SK-N-SH treated with all-trans-retinoic acid at 6 μM for 48 hours (cell line): Measurements from ENCODE around the gene PGC.

Experiments
- ATAC-seq: fragments of 200-7000 bp; cut with Tn5 transposase; 3 replicates; pipeline ENCODE4 v1.9.1; 2020; ENCODE audit warnings: mild to moderate bottlenecking, moderate library complexity
- ARNTL ChIP-seq: fragments of 450-650 bp; formaldehyde crosslinking; IDR thresholded peaks from 2 replicates; pipeline ENCODE4 v1.5.0; 2020; ENCODE audit warnings: low read depth, mild to moderate bottlenecking, moderate library complexity, borderline replicate concordance
- BACH2 ChIP-seq: fragments of 250-450 bp; sonication (Bioruptor Pico); IDR thresholded peaks from 2 replicates; pipeline ENCODE4 v1.9.0; 2021; ENCODE audit warnings: mild to moderate bottlenecking, borderline replicate concordance
- CSDC2 ChIP-seq: fragments of 250-450 bp; sonication (Bioruptor Pico); IDR thresholded peaks from 2 replicates; pipeline ENCODE4 v1.5.0; 2020; ENCODE audit warnings: mild to moderate bottlenecking, moderate library complexity
- ESRRG ChIP-seq: fragments of 250-450 bp; sonication (Bioruptor Pico); IDR thresholded peaks from 2 replicates; pipeline ENCODE4 v1.6.1; 2021; ENCODE audit warnings: mild to moderate bottlenecking
- GLIS3 ChIP-seq: fragments of 250-450 bp; sonication (Bioruptor Pico); IDR thresholded peaks from 2 replicates; pipeline ENCODE4 v1.5.0; 2020; ENCODE audit warnings: mild to moderate bottlenecking, moderate library complexity
- OSR1 ChIP-seq: fragments of 250-450 bp; sonication (Bioruptor Pico); IDR thresholded peaks from 2 replicates; pipeline ENCODE4 v1.8.0; 2022; ENCODE audit warnings: moderate library complexity, mild to moderate bottlenecking, inconsistent platforms
- PPARA ChIP-seq: fragments of 250-450 bp; sonication (Bioruptor Pico); IDR thresholded peaks from 2 replicates; pipeline ENCODE4 v1.5.0; 2020; ENCODE audit warnings: mild to moderate bottlenecking, borderline replicate concordance
- RARB ChIP-seq: fragments of 250-450 bp; sonication (Bioruptor Pico); IDR thresholded peaks from 2 replicates; pipeline ENCODE4 v1.8.0; 2021; ENCODE audit warnings: mild to moderate bottlenecking, moderate library complexity
- SNAI2 ChIP-seq: fragments of 250-450 bp; sonication (Bioruptor Pico); IDR thresholded peaks from 2 replicates; pipeline ENCODE4 v1.5.0; 2020; ENCODE audit warnings: mild to moderate bottlenecking, moderate library complexity
- TCF4 ChIP-seq: fragments of 250-450 bp; sonication (Bioruptor Pico); IDR thresholded peaks from 2 replicates; pipeline ENCODE4 v1.8.0; 2021; ENCODE audit warnings: mild to moderate bottlenecking, moderate library complexity, borderline replicate concordance
- TOX ChIP-seq: fragments of 250-450 bp; sonication (Bioruptor Pico); IDR thresholded peaks from 2 replicates; pipeline ENCODE4 v1.8.0; 2021; ENCODE audit warnings: mild to moderate bottlenecking, moderate library complexity, borderline replicate concordance
- ZC3H10 ChIP-seq: fragments of 250-450 bp; sonication (Bioruptor Pico); IDR thresholded peaks from 2 replicates; pipeline ENCODE4 v1.5.1; 2021; ENCODE audit warnings: mild to moderate bottlenecking, moderate library complexity
- ZFP3 ChIP-seq: fragments of 250-450 bp; sonication (Bioruptor Pico); IDR thresholded peaks from 2 replicates; pipeline ENCODE4 v1.5.0; 2020; ENCODE audit warnings: mild to moderate bottlenecking, moderate library complexity
- ZFP30 ChIP-seq: fragments of 450-650 bp; formaldehyde crosslinking; IDR thresholded peaks from 2 replicates; pipeline ENCODE4 v1.5.0; 2022; ENCODE audit warnings: mild to moderate bottlenecking, moderate library complexity
- ZNF565 ChIP-seq: fragments of 450-650 bp; formaldehyde crosslinking; conservative IDR thresholded peaks from 2 replicates; pipeline ENCODE4 v1.5.0; 2020; ENCODE audit warnings: low read depth, mild to moderate bottlenecking, moderate library complexity
- ZNF70 ChIP-seq: fragments of 450-650 bp; formaldehyde crosslinking; IDR thresholded peaks from 2 replicates; pipeline ENCODE4 v1.5.0; 2020; ENCODE audit warnings: mild to moderate bottlenecking, moderate library complexity
- TF ChIP-seq, protein P1 (sequence below): fragments of 250-450 bp; sonication (Bioruptor Pico); IDR thresholded peaks from 2 replicates; pipeline ENCODE4 v1.5.1; 2020; ENCODE audit warnings: low read depth, mild to moderate bottlenecking, moderate library complexity
- TF ChIP-seq, protein P2 (sequence below): fragments of 250-450 bp; sonication (Bioruptor Pico); IDR thresholded peaks from 2 replicates; pipeline ENCODE4 v1.8.0; 2021; ENCODE audit warnings: low read depth, mild to moderate bottlenecking, moderate library complexity, borderline replicate concordance
- TF ChIP-seq, protein P3 (sequence below): fragments of 250-450 bp; sonication (Bioruptor Pico); IDR thresholded peaks from 2 replicates; pipeline ENCODE4 v1.5.1; 2021; ENCODE audit warnings: mild to moderate bottlenecking, moderate library complexity
- TF ChIP-seq, protein P4 (sequence below): fragments of 250-450 bp; sonication (Bioruptor Pico); IDR thresholded peaks from 2 replicates; pipeline ENCODE4 v1.8.0; 2020; ENCODE audit warnings: mild to moderate bottlenecking, moderate library complexity, borderline replicate concordance
- TF ChIP-seq, protein P5 (sequence below): fragments of 250-450 bp; sonication (Bioruptor Pico); IDR thresholded peaks from 2 replicates; pipeline ENCODE4 v1.5.0; 2020; ENCODE audit warnings: mild to moderate bottlenecking, moderate library complexity

Gene PGC

DNA sequence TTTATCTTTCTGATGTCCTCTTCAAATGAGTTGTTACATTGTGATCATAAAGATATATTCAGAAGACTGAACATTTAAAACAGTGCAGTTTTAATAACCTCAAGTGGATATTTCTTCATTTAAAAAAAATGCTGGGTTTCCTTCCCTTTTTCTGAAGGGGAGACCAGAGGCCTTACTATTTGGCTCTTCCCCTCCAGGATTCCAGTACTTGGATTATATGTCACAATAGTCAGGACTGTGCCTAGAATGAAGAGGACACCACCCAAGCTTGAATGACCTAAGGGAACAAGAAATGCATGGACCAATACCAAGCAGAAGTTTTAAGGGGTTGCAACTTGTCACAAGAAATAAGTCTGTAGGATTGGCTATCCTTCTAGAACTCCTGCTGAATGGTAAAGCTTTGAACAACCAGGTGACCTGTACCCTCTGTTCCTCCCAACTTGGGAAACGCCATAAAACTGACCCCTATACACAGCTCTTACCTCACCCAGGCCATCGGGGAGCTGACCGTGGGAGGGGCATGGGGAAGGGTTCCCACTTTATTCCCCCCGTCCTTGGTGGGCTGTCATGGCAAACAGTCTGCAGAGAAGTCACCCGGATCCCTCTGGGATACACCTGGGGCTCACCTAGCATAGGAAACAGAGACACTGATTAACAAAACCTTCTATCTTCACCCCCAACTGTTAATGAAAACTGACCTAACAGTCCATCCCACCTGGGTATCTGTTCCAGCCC is 30.5 kb upstream of the PGC start:
- TF ChIP-seq, protein P1, sequence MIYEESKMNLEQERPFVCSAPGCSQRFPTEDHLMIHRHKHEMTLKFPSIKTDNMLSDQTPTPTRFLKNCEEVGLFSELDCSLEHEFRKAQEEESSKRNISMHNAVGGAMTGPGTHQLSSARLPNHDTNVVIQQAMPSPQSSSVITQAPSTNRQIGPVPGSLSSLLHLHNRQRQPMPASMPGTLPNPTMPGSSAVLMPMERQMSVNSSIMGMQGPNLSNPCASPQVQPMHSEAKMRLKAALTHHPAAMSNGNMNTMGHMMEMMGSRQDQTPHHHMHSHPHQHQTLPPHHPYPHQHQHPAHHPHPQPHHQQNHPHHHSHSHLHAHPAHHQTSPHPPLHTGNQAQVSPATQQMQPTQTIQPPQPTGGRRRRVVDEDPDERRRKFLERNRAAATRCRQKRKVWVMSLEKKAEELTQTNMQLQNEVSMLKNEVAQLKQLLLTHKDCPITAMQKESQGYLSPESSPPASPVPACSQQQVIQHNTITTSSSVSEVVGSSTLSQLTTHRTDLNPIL (CRISPR knock-in tag): no peak
- TF ChIP-seq, protein P2, sequence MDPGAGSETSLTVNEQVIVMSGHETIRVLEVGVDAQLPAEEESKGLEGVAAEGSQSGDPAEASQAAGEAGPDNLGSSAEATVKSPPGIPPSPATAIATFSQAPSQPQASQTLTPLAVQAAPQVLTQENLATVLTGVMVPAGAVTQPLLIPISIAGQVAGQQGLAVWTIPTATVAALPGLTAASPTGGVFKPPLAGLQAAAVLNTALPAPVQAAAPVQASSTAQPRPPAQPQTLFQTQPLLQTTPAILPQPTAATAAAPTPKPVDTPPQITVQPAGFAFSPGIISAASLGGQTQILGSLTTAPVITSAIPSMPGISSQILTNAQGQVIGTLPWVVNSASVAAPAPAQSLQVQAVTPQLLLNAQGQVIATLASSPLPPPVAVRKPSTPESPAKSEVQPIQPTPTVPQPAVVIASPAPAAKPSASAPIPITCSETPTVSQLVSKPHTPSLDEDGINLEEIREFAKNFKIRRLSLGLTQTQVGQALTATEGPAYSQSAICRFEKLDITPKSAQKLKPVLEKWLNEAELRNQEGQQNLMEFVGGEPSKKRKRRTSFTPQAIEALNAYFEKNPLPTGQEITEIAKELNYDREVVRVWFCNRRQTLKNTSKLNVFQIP (CRISPR knock-in tag): no peak
- TF ChIP-seq, protein P3, sequence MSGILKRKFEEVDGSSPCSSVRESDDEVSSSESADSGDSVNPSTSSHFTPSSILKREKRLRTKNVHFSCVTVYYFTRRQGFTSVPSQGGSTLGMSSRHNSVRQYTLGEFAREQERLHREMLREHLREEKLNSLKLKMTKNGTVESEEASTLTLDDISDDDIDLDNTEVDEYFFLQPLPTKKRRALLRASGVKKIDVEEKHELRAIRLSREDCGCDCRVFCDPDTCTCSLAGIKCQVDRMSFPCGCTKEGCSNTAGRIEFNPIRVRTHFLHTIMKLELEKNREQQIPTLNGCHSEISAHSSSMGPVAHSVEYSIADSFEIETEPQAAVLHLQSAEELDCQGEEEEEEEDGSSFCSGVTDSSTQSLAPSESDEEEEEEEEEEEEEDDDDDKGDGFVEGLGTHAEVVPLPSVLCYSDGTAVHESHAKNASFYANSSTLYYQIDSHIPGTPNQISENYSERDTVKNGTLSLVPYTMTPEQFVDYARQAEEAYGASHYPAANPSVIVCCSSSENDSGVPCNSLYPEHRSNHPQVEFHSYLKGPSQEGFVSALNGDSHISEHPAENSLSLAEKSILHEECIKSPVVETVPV (CRISPR knock-in tag): no peak
- no peak for TF ChIP-seq OSR1 (CRISPR knock-in tag)
- TF ChIP-seq ZFP30: no peak
- no peak for TF ChIP-seq SNAI2
- no peak for TF ChIP-seq ZC3H10 (CRISPR knock-in tag)
- TF ChIP-seq, protein P4, sequence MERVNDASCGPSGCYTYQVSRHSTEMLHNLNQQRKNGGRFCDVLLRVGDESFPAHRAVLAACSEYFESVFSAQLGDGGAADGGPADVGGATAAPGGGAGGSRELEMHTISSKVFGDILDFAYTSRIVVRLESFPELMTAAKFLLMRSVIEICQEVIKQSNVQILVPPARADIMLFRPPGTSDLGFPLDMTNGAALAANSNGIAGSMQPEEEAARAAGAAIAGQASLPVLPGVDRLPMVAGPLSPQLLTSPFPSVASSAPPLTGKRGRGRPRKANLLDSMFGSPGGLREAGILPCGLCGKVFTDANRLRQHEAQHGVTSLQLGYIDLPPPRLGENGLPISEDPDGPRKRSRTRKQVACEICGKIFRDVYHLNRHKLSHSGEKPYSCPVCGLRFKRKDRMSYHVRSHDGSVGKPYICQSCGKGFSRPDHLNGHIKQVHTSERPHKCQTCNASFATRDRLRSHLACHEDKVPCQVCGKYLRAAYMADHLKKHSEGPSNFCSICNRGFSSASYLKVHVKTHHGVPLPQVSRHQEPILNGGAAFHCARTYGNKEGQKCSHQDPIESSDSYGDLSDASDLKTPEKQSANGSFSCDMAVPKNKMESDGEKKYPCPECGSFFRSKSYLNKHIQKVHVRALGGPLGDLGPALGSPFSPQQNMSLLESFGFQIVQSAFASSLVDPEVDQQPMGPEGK: no peak
- no peak for TF ChIP-seq TCF4 (CRISPR knock-in tag)
- no peak for TF ChIP-seq ZNF565 (CRISPR knock-in tag)
- TF ChIP-seq, protein P5, sequence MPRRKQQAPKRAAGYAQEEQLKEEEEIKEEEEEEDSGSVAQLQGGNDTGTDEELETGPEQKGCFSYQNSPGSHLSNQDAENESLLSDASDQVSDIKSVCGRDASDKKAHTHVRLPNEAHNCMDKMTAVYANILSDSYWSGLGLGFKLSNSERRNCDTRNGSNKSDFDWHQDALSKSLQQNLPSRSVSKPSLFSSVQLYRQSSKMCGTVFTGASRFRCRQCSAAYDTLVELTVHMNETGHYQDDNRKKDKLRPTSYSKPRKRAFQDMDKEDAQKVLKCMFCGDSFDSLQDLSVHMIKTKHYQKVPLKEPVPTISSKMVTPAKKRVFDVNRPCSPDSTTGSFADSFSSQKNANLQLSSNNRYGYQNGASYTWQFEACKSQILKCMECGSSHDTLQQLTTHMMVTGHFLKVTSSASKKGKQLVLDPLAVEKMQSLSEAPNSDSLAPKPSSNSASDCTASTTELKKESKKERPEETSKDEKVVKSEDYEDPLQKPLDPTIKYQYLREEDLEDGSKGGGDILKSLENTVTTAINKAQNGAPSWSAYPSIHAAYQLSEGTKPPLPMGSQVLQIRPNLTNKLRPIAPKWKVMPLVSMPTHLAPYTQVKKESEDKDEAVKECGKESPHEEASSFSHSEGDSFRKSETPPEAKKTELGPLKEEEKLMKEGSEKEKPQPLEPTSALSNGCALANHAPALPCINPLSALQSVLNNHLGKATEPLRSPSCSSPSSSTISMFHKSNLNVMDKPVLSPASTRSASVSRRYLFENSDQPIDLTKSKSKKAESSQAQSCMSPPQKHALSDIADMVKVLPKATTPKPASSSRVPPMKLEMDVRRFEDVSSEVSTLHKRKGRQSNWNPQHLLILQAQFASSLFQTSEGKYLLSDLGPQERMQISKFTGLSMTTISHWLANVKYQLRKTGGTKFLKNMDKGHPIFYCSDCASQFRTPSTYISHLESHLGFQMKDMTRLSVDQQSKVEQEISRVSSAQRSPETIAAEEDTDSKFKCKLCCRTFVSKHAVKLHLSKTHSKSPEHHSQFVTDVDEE (CRISPR knock-in tag): no peak
- TF ChIP-seq ARNTL (CRISPR knock-in tag): no peak
- no peak for TF ChIP-seq CSDC2 (CRISPR knock-in tag)
- TF ChIP-seq TOX (CRISPR knock-in tag): no peak
- TF ChIP-seq ZFP3 (CRISPR knock-in tag): no peak
- ATAC-seq: no peak

DNA sequence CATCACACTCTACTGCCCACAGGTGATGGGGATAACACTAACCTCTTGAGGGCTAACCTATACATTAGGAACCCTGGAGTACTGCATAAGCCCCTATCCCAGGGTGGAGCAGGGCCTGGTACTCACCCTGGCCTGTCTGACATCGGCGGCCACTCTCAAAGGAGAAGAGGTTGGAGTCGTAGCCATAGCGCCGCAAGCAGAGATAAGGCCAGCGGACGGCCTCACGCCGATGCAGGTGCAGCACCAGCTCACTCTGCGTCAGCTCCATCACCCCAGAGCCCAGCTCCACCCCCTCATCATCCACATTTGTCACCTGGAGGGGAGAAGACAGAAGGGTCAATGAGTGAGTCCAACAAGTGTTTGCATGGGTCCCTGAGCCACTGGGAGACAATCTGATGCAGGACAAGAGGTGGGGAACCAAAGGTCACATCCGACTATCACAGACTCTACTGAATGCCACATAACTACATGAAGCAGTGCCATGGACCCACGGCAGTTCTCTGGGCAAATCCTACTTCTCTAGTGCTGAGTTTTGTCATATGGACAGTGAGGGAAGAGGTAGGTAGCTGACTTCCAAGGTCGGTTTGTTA is 28.2 kb upstream of the PGC start:
- no peak for ATAC-seq
- TF ChIP-seq RARB (CRISPR knock-in tag) (no peak), ARNTL (CRISPR knock-in tag) (no peak), OSR1 (CRISPR knock-in tag) (no peak), SNAI2 (no peak), ESRRG (no peak), PPARA (CRISPR knock-in tag) (no peak), ZC3H10 (CRISPR knock-in tag) (no peak), TOX (CRISPR knock-in tag) (no peak), GLIS3 (CRISPR knock-in tag) (no peak), BACH2 (CRISPR knock-in tag) (no peak), ZNF565 (CRISPR knock-in tag) (no peak), ZNF70 (CRISPR knock-in tag) (no peak)
- TF ChIP-seq, protein P2 (CRISPR knock-in tag): no peak
- TF ChIP-seq, protein P1 (CRISPR knock-in tag): no peak
- TF ChIP-seq, protein P4: no peak
